Transverse colon (tissue), 4 donors: ENCODE measurements around the gene GPR143.

Experiments used
- CTCF ChIP-seq, 5 experiments: fragments of 200-600 bp in 3 of 5; fragments of 450-650 bp in 2 of 5; sonication (generic) in 3 of 5; IDR thresholded peaks; 1 replicate in 2 of 5; 2 replicates in 3 of 5; pipeline ENCODE4 v1.5.1; 2016 to 2017; ENCODE audit warnings: antibody characterized with exemption in 5 of 5, inconsistent platforms in 3 of 5, mild to moderate bottlenecking in 2 of 5, moderate library complexity in 1 of 5
- EP300 ChIP-seq: sonication (generic); formaldehyde crosslinking; IDR thresholded peaks from one replicate; pipeline ENCODE4 v1.6.1; 2017; ENCODE audit warnings: antibody characterized with exemption, low read depth
- POLR2A ChIP-seq: fragments of 450-650 bp; IDR thresholded peaks from one replicate; pipeline ENCODE4 v1.6.1; 2016; ENCODE audit warnings: antibody characterized with exemption, mild to moderate bottlenecking, moderate library complexity
- POLR2AphosphoS5 ChIP-seq, 3 donors: sonication (generic); formaldehyde crosslinking; IDR thresholded peaks; one replicate each; pipeline ENCODE4 v1.6.1; 2016; ENCODE audit warnings: antibody characterized with exemption in 3 of 3

DNA sequence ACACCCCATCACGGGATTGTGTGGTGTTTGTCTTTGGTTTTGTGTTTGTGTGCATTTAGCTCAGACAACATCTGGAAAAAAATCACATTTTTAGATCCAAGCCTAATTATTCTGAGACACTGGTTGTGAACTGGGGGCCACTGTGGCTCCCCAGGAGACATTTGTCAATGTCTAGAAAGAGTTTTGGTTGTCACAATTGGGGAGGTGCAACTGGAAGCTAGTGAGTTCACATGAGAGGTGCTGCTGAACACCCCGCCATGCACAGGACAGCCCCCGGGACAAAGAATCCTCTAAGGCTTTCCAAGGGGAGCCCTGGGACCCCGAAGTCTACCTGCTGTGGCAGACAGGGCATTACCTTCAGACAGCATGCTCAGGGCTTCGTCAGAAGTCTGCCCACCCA, 26.5 kb downstream of the GPR143 start:
- TF ChIP-seq POLR2AphosphoS5 (IDR thresholded peaks at IDR 0.05): no peak
- no peak for TF ChIP-seq POLR2A
- no peak for TF ChIP-seq CTCF (IDR thresholded peaks at IDR 0.05)
- TF ChIP-seq EP300: no peak
